K562 (cell line): ENCODE data around the gene TMEM141. TPM values are rescaled to one million over a fixed set of nuclear protein-coding genes. Genes with fewer than 3 reads are reported as not detected.
A peak's percentile ranks its signal among the peaks of the same experiment; 100 is the strongest.

Experiments
- ARNT ChIP-seq, 2 experiments: fragments of 450-650 bp; IDR thresholded peaks; 2 replicates each; pipeline ENCODE4 v1.6.1; 2016; ENCODE audit warnings: mild to moderate bottlenecking in 1 of 2
- ATF1 ChIP-seq, 2 experiments: fragments of 450-650 bp in 1 of 2; IDR thresholded peaks; 2 replicates each; pipeline ENCODE4 v1.6.1; 2016; ENCODE audit warnings: missing compliant biosample characterization in 1 of 2, missing genetic modification characterization in 1 of 2
- EP300 ChIP-seq: IDR thresholded peaks from 2 replicates; pipeline ENCODE4 v1.6.1; 2012; ENCODE audit warnings: low read length, improper control_type of control experiment
- FOS ChIP-seq: IDR thresholded peaks from 3 replicates; pipeline ENCODE4 v1.6.1; 2011; ENCODE audit not compliant: insufficient read length; ENCODE audit errors: extremely low read depth
- HNRNPLL ChIP-seq: fragments of 200-400 bp; formaldehyde crosslinking; IDR thresholded peaks from 2 replicates; pipeline ENCODE4 v1.6.1; 2017; ENCODE audit warnings: low read length, low read depth, mild to moderate bottlenecking; ENCODE audit not compliant: poor library complexity, severe bottlenecking
- KDM4B ChIP-seq, 2 experiments: fragments of 450-650 bp in 1 of 2; sonication (generic) in 1 of 2; IDR thresholded peaks; 2 replicates each; pipeline ENCODE4 v1.6.1; 2016 to 2017; ENCODE audit warnings: borderline replicate concordance in 2 of 2, antibody characterized with exemption in 1 of 2, low read depth in 1 of 2, mild to moderate bottlenecking in 1 of 2
- L3MBTL2 ChIP-seq: fragments of 450-650 bp; IDR thresholded peaks from 2 replicates; pipeline ENCODE4 v1.6.1; 2016; ENCODE audit warnings: mild to moderate bottlenecking, moderate library complexity
- NCOR1 ChIP-seq: fragments of 450-650 bp; IDR thresholded peaks from 2 replicates; pipeline ENCODE4 v1.6.1; 2016; ENCODE audit warnings: mild to moderate bottlenecking, moderate library complexity
- NRF1 ChIP-seq, 2 experiments: fragments of 450-650 bp; IDR thresholded peaks in 1 of 2; conservative IDR thresholded peaks in 1 of 2; 2 replicates each; pipeline ENCODE4 v1.6.1; 2014; ENCODE audit warnings: mild to moderate bottlenecking in 2 of 2
- OTX1 ChIP-seq: fragments of 450-650 bp; formaldehyde crosslinking; IDR thresholded peaks from 2 replicates; pipeline ENCODE4 v1.4.0; 2022; ENCODE audit warnings: mild to moderate bottlenecking
- RAD51 ChIP-seq: fragments of 450-650 bp; IDR thresholded peaks from 2 replicates; pipeline ENCODE4 v1.7.1; 2016; ENCODE audit warnings: low read depth, mild to moderate bottlenecking, borderline replicate concordance
- REST ChIP-seq, 2 experiments: fragments of 450-650 bp; formaldehyde crosslinking in 1 of 2; IDR thresholded peaks; 2 replicates each; pipeline versions ENCODE4 v1.4.0 to v1.6.1; 2014 to 2020; ENCODE audit warnings: mild to moderate bottlenecking in 2 of 2, borderline replicate concordance in 1 of 2, low read depth in 1 of 2
- SMAD1 ChIP-seq: fragments of 150-350 bp; IDR thresholded peaks from 2 replicates; pipeline ENCODE4 v1.6.1; 2014; ENCODE audit warnings: low read length, low read depth; ENCODE audit not compliant: partially characterized antibody
- SMARCE1 ChIP-seq: fragments of 450-650 bp; IDR thresholded peaks from 2 replicates; pipeline ENCODE4 v1.7.1; 2016; ENCODE audit warnings: mild to moderate bottlenecking
- TCF3 ChIP-seq: sonication (generic); formaldehyde crosslinking; IDR thresholded peaks from 2 replicates; pipeline ENCODE4 v1.4.0; 2020; ENCODE audit warnings: mild to moderate bottlenecking, missing genetic modification reagents
- TRIM28 ChIP-seq: fragments of 450-650 bp; IDR thresholded peaks from 2 replicates; pipeline ENCODE4 v1.6.1; 2017
- ZNF354B ChIP-seq: fragments of 250-450 bp; sonication (Bioruptor Pico); IDR thresholded peaks from 2 replicates; pipeline ENCODE4 v1.4.0; 2020
- polyA plus RNA-seq, 8 experiments: library from polyadenylated mRNA; depleted of rRNA in 4 of 8; stranded (reverse) in 5 of 8; unstranded in 3 of 8; fragments of >200 nt; fragmentation: Nextera tagmentation in 2 of 8; fragmentation: Illumina TruSeq in 1 of 8; extraction: Ambion mirVana in 2 of 8; extraction: Trizol in 1 of 8; gene quantifications; 2 replicates each; pipeline versions ENCODE4 v1.2.1 to v1.2.3, GENCODE V29; 2011 to 2014; ENCODE audit warnings: inconsistent platforms in 1 of 8, missing spikeins in 1 of 8
- total RNA-seq, 7 experiments: library from RNA; depleted of rRNA in 6 of 7; stranded (reverse); fragments of >200 nt in 6 of 7; fragmentation: Illumina TruSeq in 2 of 7; extraction: Trizol in 2 of 7; gene quantifications; 2 replicates each; pipeline versions ENCODE4 v1.2.1 to v1.2.3, GENCODE V29; 2011 to 2021; ENCODE audit warnings: low replicate concordance in 1 of 7
- TF ChIP-seq, protein P1 (sequence below): sonication (generic); formaldehyde crosslinking; IDR thresholded peaks from 2 replicates; pipeline ENCODE4 v1.8.1; 2023; ENCODE audit warnings: mild to moderate bottlenecking, missing genetic modification reagents

The TMEM141 gene
- total and polyA plus RNA-seq, 9 of the 15 experiments (the other 6 are each of a cell fraction or from before 2014, with no cell fraction given) = 21.5 to 123 (median 74.8) TPM

- TF ChIP-seq REST (IDR thresholded peaks at IDR 0.05; ENCODE audit: borderline replicate concordance) (peak; percentile 35; the same call in 1 of the 2 replicates), REST (CRISPR knock-in tag; IDR thresholded peaks at IDR 0.05; ENCODE audit: low read depth) (no peak), TCF3 (no peak), HNRNPLL (no peak), OTX1 (CRISPR knock-in tag) (no peak), RAD51 (peak; percentile 92), FOS (peak; percentile 66), ZNF354B (no peak), SMARCE1 (no peak), NCOR1 (no peak), NRF1 (conservative IDR thresholded peaks at IDR 0.05 in 1 of 2, IDR thresholded peaks at IDR 0.05 in 1 of 2) (no peak), ARNT (IDR thresholded peaks at IDR 0.05) (0 out of 4 replicates have a peak, but pooled peaks of 1 of the 2 experiments have one; percentile 35), L3MBTL2 (0 out of 2 replicates have a peak, but pooled peaks have one; percentile 41), TRIM28 (peak; percentile 88), EP300 (no peak), ATF1 (CRISPR knock-in tag; IDR thresholded peaks at IDR 0.05) (no peak), ATF1 (tag; IDR thresholded peaks at IDR 0.05) (no peak), SMAD1 (no peak), KDM4B (IDR thresholded peaks at IDR 0.05; ENCODE audit: borderline replicate concordance in 2 of 2, low read depth in 1 of 2) (no peak)
- TF ChIP-seq, protein P1, sequence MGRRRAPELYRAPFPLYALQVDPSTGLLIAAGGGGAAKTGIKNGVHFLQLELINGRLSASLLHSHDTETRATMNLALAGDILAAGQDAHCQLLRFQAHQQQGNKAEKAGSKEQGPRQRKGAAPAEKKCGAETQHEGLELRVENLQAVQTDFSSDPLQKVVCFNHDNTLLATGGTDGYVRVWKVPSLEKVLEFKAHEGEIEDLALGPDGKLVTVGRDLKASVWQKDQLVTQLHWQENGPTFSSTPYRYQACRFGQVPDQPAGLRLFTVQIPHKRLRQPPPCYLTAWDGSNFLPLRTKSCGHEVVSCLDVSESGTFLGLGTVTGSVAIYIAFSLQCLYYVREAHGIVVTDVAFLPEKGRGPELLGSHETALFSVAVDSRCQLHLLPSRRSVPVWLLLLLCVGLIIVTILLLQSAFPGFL (CRISPR knock-in tag) = no peak
Measured at GRCh38 chr9:136773386-136774044, 17.6 kb upstream of the TMEM141 start (continued).
